CD4-positive, alpha-beta T cell treated with Interferon gamma for 1 hour (primary cell): ENCODE measurements around the gene OR5P2.
"Not testable (repeated sequence)": the region's sequence is repeated elsewhere in the genome, so short reads cannot be mapped to it uniquely, and the experiment has no call there.

Source experiments
- DNase-seq: peaks from one replicate; pipeline ENCODE4 v3.0.0-alpha.2; 2020

The OR5P2 gene, protein sequence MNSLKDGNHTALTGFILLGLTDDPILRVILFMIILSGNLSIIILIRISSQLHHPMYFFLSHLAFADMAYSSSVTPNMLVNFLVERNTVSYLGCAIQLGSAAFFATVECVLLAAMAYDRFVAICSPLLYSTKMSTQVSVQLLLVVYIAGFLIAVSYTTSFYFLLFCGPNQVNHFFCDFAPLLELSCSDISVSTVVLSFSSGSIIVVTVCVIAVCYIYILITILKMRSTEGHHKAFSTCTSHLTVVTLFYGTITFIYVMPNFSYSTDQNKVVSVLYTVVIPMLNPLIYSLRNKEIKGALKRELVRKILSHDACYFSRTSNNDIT

DNA sequence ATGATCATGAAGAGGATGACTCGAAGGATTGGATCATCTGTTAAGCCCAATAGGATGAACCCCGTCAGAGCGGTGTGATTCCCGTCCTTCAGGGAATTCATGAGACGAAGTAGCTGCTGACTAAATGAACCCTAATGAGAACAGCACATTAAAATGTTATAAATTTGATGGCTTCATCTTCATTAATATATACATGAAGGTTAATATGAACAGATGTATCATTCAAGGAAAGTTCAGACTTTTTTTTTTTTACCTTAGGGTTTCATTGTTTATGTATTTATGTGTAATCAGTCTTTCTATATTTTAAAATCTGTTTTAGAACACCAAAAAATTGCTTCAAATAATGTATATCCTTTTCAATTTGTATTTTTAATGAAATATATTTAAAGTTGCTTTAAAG is at the start of gene OR5P2:
Gene OR5P2, minus strand, starts transcription at position 101 of the 400 bp plus-strand sequence. Its CDS starts 0 bp downstream, at position 101.
- DNase-seq: no peak

DNA sequence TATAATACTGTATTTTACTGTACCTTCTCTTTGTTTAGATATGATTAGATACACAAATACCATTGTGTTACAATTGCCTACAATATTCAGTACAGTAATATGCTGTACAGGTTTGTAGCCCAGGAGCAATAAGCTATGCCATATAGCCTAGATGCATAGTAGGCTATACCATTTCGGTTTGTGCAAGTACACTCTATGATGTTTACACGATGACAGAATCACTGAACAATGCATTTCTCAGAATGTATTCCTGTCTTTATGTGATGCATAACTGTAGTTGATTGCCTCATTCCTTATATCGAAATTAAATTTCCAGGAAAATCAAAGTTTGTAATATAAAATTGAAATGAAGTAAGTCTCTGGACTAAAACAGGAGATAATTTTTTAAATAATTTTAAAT is 49.3 kb upstream of the OR5P2 start:
- no peak for DNase-seq

DNA sequence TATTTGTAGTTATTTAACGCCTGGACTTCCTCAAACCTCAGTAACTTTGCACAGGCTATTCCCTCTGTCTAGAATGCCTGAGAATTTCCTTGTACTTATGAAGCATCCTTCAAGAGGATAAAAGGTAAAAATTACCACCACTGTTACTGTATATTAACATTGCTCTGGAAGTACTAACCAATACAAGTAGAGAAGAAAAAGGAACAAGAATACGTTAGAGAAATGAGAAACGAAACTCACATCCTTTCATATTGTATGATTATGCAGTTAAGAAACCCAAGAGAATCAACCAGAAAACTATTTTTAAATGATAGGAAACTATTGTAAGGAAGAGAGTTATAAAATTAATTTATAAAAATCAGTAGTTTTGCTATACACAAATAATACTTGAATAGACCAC is 48.2 kb upstream of the OR5P2 start:
- no peak for DNase-seq

DNA sequence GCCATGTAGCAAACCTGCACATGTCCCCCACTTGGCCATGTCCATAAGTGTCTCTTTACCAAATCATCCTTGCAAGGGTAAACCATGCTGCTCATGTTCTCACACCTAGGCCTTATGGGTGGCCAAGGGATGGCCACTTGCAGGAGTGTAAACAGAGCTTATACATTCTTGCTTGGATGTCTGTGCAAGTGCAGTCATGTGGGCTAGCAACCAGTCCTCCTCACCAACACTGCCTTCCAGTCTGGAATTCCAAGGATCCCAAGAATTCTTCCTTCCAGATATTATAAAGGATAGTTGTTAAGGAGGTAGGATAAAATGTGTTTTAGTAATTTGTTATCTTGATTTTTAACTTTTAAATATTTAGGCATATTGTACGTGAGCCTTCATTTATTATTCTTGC is 47.8 kb upstream of the OR5P2 start:
- no peak for DNase-seq

DNA sequence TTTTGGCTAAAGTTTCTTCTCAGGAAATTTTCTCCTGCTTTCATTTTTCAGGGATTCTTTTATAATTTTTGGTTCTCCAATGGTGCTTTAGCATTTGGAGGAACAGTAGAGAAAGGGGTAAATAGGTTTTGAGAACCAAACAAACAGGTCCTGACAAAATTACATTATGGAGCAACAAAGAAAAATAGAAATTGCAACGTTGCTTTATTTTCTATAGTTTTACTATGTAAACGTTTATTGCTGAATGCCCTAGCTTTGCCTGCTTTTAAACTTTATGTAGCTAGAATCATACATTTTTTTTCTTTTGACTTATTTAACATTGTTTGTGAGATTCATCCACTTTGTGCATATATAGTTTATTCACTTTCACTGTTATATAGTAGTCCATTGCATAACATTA is 43.8 kb upstream of the OR5P2 start:
- DNase-seq: no peak

DNA sequence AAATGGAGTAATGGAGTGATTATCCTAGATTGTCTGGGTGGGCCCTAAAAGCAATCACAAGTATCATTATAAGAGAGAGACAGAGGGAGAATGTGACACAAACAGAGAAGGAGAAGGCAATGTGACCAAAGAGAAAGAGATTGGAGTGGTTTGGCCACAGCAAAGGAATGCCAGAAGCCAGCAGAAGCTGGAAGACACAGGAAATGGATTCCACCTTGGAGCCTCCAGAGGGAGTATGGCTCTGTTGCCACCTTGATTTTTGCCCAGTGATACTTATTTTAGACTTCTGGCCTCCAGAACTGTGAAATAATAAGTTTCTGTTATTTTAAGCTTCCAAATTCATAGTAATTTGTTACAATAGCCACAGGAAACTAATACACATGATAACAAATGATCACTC is 36.8 kb upstream of the OR5P2 start:
- DNase-seq: no peak

DNA sequence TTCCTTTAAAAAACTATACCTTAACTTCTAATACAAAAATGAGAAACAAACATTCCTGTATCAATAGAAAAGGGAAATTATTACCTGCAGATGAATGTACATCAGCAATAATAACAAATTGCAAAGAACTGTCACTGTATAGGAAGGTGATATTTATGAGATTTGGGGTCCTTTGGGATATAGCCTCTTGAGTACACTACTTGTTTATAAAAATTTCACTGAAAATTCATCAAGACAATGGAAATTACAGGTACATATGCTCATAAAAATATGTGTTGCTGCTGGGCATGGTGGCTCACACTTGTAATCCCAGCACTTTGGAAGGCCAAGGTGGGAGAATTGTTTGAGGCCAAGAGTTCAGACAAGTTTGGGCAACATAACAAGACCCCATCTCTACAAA is 34.0 kb upstream of the OR5P2 start, which contains the start of gene OR5P3:
Gene OR5P3, minus strand, starts transcription at position 101 of the 400 bp plus-strand sequence.
- no peak for DNase-seq

DNA sequence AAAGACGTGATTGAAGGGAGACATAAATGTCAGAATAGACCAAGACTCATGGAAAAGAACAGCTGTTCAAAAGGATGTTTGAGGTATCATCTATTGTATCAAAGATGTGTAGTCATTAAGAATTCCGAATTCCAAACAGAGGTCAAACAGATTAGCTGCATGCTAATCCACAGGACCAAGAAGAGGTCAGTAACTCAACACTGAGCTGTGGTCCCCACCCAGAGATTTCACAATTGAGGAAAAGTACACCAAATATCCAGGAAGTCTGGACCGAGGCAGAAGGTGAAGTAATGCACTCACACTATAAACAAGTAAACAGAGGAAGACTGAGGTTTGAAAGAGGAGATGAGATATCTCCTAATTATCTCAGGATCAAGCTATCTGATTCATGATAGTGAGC is 29.6 kb upstream of the OR5P2 start:
- DNase-seq: no peak

DNA sequence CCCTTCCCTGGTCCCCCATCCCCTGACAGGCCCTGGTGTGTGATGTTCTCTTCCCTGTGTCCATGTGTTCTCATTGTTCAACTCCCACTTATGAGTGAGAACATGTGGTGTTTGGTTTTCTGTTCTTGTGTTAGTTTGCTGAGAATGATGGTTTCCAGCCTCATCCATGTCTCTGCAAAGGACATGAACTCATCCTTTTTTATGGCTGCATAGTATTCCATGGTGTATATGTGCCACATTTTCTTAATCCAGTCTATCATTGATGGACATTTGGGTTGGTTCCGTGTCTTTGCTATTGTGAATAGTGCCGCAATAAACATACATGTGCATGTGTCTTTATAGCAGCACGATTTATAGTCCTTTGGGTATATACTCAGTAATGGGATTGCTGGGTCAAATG is 23.7 kb upstream of the OR5P2 start:
- not testable (repeated sequence) for DNase-seq

DNA sequence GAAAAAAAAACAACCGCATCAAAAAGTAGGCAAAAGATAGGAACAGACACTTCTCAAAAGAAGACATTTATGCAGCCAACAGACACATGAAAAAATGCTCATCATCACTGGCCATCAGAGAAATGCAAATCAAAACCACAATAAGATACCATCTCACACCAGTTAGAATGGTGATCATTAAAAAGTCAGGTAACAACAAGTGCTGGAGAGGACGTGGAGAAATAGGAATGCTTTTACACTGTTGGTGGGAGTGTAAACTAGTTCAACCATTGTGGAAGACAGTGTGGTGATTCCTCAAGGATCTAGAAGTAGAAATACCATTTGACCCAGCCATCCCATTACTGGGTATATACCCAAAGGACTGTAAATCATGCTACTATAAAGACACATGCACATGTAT is 18.2 kb upstream of the OR5P2 start:
- not testable (repeated sequence) for DNase-seq

DNA sequence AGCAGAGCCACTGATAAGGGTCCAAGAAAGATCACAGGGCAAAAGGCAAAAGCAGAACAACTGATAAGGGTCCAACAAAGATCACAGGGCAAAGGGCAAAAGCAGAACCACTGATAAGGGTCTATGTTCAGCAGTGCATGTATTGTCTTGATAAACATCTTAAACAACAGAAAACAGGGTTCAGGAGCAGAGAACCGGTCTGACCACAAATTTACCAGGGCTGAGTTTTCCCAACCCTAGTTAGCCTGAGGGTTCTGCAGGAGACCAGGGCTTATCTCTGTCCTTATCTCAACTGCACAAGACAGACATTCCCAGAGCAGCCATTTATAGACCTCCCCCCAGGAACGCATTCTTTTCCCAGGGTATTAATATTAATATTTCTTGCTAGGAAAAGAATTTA is 13.6 kb upstream of the OR5P2 start:
- not testable (repeated sequence) for DNase-seq

DNA sequence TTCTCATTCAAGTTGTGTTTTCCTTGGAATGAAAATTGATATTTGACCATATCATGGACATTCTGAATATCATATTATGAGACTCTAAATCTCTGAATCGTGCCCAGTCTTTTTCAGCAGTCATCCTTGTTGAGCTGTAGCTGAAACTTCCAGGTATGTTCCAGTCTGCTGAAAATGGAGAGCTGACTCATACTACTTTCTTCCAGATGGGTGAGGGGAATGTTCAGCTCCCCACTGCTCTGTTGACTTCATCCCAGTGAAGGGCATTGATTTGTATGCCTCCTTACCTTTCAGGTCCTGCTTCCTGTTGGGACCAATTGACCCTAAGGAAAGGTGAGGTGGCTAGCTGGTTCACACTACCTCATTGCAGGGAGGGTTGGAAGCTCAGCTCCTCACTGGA is 3.5 kb downstream of the OR5P2 start:
- DNase-seq: no peak

DNA sequence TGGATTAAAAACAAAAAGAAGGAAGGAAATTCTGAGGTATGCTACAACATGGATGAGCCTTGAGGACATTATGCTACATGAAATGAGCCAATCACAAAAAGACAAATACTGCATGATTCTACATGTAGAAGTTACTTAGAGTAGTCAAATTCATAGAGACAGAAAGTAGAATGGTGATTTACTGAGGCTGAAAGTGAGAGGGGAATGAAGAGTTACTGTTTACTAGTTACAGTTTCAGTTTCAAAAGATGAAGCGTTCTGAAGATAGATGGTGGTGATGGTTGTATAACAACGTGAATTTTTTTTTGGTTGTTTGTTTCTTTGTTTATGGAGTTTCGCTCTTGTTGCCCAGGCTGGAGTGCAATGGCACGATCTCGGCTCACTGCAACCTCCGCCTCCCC is 9.5 kb downstream of the OR5P2 start:
- DNase-seq: no peak

DNA sequence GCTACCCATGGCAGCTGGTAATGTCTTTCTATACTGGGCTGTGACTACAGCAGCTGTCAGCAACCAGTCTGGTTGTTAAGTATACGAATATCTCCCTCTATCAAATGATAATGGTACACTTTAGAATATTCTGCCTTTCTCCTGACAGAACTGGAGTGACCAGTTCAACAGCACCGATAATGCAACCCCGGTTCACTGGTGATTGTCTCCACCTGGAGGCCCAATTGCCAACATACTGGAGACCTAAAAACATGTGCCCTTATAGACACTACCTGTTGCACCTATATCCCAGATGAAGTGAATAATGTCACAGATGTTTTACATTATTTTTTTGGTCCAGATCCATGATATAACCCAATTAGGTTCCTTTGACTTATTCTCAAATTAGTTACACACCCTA is 21.1 kb downstream of the OR5P2 start:
- no peak for DNase-seq

DNA sequence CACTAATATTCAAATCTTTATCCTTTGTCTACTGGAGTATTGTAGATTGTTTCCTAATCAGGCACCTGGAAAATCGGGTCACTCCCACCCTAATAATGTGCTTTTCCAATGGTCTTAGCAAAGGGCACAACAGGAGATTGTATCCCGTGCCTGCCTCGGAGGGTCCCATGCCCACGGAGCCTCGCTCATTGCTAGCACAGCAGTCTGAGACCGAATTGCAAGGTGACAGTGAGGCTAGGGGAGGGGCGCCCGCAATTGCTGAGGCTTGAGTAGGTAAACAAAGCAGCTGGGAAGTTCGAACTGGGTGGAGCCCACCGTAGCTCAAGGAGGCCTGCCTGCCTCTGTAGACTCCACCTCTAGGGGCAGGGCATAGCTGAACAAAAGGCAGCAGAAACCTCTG is 32.4 kb downstream of the OR5P2 start:
- not testable (repeated sequence) for DNase-seq

DNA sequence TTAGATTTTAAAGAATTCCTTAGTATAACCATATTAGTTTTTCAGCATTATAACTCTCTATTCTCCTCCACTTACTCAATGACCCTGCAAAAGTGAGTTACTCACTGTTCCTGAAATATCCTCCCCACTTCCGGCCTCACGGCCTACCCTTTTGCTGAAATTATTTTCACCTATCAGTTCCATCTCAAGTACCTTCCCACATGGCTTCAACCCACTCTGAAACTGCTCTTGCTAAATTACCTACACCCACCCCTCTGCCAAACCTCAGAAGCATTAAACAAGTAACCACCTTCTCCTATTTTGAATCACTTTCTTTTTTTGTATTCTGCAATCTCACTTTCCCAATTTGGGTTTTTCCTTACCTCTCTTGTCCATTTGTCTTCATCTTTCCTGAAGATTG is 37.7 kb downstream of the OR5P2 start:
- DNase-seq: no peak

DNA sequence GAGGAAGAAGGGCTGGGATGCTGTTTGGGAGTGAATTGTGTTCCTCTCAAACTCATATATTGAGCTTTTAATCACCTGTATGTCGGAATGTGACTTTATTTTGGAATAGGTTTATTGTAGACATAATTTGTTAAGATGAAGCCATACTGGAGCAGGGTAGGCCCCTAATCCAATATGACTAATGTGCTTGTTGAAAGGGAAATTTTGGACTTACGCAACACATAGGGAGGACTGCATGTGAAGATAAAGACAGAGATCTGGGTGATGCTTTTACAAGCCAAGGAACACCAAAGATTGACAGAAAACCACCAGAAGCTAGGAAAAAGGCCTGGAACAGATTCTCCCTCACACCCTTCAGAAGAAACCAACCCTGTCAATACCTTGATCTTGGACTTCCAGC is 47.3 kb downstream of the OR5P2 start:
- DNase-seq: no peak
